ENCODE data around the gene ST8SIA4. TPM values are rescaled to one million over a fixed set of nuclear protein-coding genes. Genes with fewer than 3 reads are reported as not detected.
"Not testable (repeated sequence)": the region's sequence is repeated elsewhere in the genome, so short reads cannot be mapped to it uniquely, and the experiment has no call there.

ST8SIA4 gene
- total and polyA plus RNA-seq, 10 of the 15 experiments (the other 5 are each of a cell fraction or from before 2014, with no cell fraction given): 4.4 to 30.9 (median 19.5) TPM

DNA sequence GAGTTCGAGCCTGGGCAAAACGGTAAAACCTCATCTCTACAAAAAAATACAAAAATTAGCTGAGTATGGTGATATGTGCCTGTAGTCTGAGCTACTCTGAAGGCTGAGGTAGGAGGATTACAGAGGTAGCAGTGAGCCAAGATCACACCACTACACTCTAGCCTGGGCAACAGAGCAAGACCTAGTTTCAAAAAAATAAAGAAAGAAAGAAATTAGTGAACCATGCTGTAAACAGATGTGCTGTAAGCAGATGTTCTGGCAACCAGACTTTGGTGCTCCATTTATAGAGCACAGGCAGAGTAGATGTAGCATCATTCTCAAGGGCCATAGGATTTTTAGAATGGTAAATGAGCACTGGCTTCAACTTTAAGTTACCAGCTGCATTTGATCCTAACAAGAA lies 115.4 kb downstream of the ST8SIA4 start:
- CTCF ChIA-PET: interaction anchor here (1.1 to 4.5 kb wide), 11 partner anchors 12 to 115 kb away, joined by 3 to 32 read pairs (median 6); partner anchors contain the start of gene ST8SIA4
- RAD21 ChIA-PET (ENCODE audit: unreplicated experiment): interaction anchor here (0.9 to 4.1 kb wide), 12 partner anchors 8 to 114 kb away, joined by 3 to 44 read pairs (median 8); partner anchors contain the start of gene ST8SIA4
- H3K9me3 ChIP-seq (replicated peaks; ENCODE audit: control insufficient read depth, insufficient read depth, low read length): peaks cover 3% of the 10 kb centered on the region; the same call in 2 of the 3 replicates
- no peak overlapping the region for H2AFZ ChIP-seq (ENCODE audit: control insufficient read depth, low read depth, low read length)
- H3K4me2 ChIP-seq (ENCODE audit: control insufficient read depth, insufficient read depth): no peak overlapping the region
- SMC1A ChIA-PET (ENCODE audit: uncharacterized antibody, unreplicated experiment): interaction anchor here (0.8 to 5.9 kb wide), 17 partner anchors 10 to 140 kb away, joined by 3 to 81 read pairs (median 12); partner anchors contain the start of gene ST8SIA4
- ATAC-seq (peak; percentile 71), FAIRE-seq (no peak), DNase-seq (ENCODE audit: low read depth, low spot score) (no peak)
- WGBS (ENCODE audit: insufficient coverage, insufficient replicate concordance, low lambda C conversion rate, missing lambda C conversion rate): 100% methylated on average over 2 of the region's 2 CpGs
- no peak overlapping the region for H3K4me3 ChIP-seq
- POLR2A ChIA-PET: interaction anchor here (0.9 to 3.0 kb wide), 8 partner anchors 9 to 252 kb away, joined by 3 to 12 read pairs (median 4); partner anchors contain the start of genes FAM174A and ST8SIA4
- H4K20me1 ChIP-seq (ENCODE audit: control insufficient read depth, insufficient read depth): no peaks in the 10 kb centered on the region
- in situ Hi-C loops (cut with MboI): no loop called here
- no peaks in the 10 kb centered on the region for H3K27me3 ChIP-seq (replicated peaks in 1 of 2; ENCODE audit: control insufficient read depth in 2 of 2, insufficient read depth in 2 of 2, low read length in 1 of 2)
- H3K79me2 ChIP-seq (ENCODE audit: control insufficient read depth, insufficient read depth, low read length): no peaks in the 10 kb centered on the region
- no peaks in the 10 kb centered on the region for H3K36me3 ChIP-seq (ENCODE audit: control insufficient read depth in 2 of 2, insufficient read depth in 2 of 2, low read length in 1 of 2)
- TF ChIP-seq EZH2 (IDR thresholded peaks at IDR 0.05; ENCODE audit: borderline replicate concordance, control insufficient read depth, low read depth, low read length) (no peak), SREBF2 (IDR thresholded peaks at IDR 0.05; ENCODE audit: low read length) (no peak), MXI1 (IDR thresholded peaks at IDR 0.05; ENCODE audit: low read depth, low read length) (no peak), PAX5 (IDR thresholded peaks at IDR 0.05; ENCODE audit: borderline replicate concordance, low read depth, low read length) (peak; percentile 59; the same call in 1 of the 2 replicates), EED (IDR thresholded peaks at IDR 0.05; ENCODE audit: low read depth) (no peak), CREB1 (IDR thresholded peaks at IDR 0.05; ENCODE audit: low read depth) (no peak), RUNX3 (IDR thresholded peaks at IDR 0.05; ENCODE audit: low read length) (no peak), GABPA (IDR thresholded peaks at IDR 0.05; ENCODE audit: low read depth) (no peak)
- intact Hi-C loops (cut with micrococcal nuclease; ENCODE audit: unreplicated experiment): no loop called here
- H3K9ac ChIP-seq (ENCODE audit: control insufficient read depth, insufficient read depth, low read length): no peak overlapping the region
- no TSS peak for BruUV-seq (replicated peaks)
- peaks cover 12% of the 10 kb centered on the region for H3K4me1 ChIP-seq (ENCODE audit: control insufficient read depth, insufficient read depth, low read length)
- 0 out of 2 replicates have a peak overlapping the region, but pooled peaks have one; percentile 19 for H3K27ac ChIP-seq (ENCODE audit: control insufficient read depth, insufficient read depth)

DNA sequence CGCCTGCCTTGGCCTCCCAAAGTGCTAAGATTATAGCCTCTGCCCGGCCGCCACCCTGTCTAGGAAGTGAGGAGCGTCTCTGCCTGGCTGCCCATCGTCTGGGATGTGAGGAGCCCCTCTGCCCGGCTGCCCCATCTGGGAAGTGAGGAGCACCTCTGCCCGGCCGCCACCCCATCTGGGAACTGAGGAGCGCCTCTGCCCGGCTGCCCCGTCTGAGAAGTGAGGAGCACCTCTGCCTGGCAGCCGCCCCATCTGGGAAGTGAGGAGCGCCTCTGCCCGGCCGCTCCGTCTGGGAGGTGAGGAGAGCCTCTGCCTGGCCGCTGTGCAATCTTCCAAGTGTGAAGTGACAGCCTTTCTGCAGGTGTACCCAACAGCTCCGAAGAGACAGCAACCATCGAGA lies 117.5 kb downstream of the ST8SIA4 start:
- H3K27ac ChIP-seq (ENCODE audit: control insufficient read depth, insufficient read depth); H3K9ac ChIP-seq (ENCODE audit: control insufficient read depth, insufficient read depth, low read length); H3K27me3 ChIP-seq (replicated peaks in 1 of 2; ENCODE audit: control insufficient read depth in 2 of 2, insufficient read depth in 2 of 2, low read length in 1 of 2); H4K20me1 ChIP-seq (ENCODE audit: control insufficient read depth, insufficient read depth); H3K36me3 ChIP-seq (ENCODE audit: control insufficient read depth in 2 of 2, insufficient read depth in 2 of 2, low read length in 1 of 2); RAD21 ChIA-PET (ENCODE audit: unreplicated experiment); ATAC-seq; H3K4me3 ChIP-seq; H2AFZ ChIP-seq (ENCODE audit: control insufficient read depth, low read depth, low read length); in situ Hi-C loops (cut with MboI); H3K9me3 ChIP-seq (replicated peaks; ENCODE audit: control insufficient read depth, insufficient read depth, low read length); intact Hi-C loops (cut with micrococcal nuclease; ENCODE audit: unreplicated experiment); SMC1A ChIA-PET (ENCODE audit: uncharacterized antibody, unreplicated experiment); BruUV-seq (replicated peaks); POLR2A ChIA-PET; H3K79me2 ChIP-seq (ENCODE audit: control insufficient read depth, insufficient read depth, low read length); DNase-seq (ENCODE audit: low read depth, low spot score); FAIRE-seq; CTCF ChIA-PET; H3K4me2 ChIP-seq (ENCODE audit: control insufficient read depth, insufficient read depth): not testable (repeated sequence)
- H3K4me1 ChIP-seq (ENCODE audit: control insufficient read depth, insufficient read depth, low read length): peaks cover 16% of the 10 kb centered on the region
- 98% methylated on average over 18 of the region's 19 CpGs for WGBS (ENCODE audit: insufficient coverage, insufficient replicate concordance, low lambda C conversion rate, missing lambda C conversion rate)

Measured in GM12878 (cell line).